ENCODE measurements around the gene MYH14.
"Not testable (repeated sequence)": the region's sequence is repeated elsewhere in the genome, so short reads cannot be mapped to it uniquely, and the experiment has no call there.

The MYH14 gene

GRCh38 chr19:50196322-50196932, 7.0 kb upstream of the MYH14 start:
- DNase-seq = no peak

DNA sequence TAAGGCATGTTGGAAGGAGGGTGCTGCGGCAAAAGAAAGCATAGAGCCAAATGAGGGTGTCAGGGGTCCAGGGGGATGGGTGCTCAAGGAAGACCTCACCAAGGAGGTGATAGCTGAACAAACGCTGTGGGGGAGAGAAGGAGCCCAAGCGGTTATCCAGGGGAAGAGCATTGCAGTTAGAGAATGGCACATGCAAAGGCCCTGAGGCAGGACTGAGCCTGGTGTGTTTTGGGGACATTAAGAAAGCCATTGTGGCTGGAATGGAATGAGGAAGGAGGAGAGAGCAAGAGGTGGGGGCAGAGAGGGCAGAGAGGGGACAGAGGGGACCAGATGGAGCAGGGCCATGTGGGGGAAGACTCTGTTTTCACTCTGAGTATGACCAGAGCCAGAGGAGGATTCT, 6.1 kb upstream of the MYH14 start:
- DNase-seq = no peak

- no peak for DNase-seq
These were observed 4.8 kb upstream of the MYH14 start for GRCh38 chr19:50198431-50199258.

DNA sequence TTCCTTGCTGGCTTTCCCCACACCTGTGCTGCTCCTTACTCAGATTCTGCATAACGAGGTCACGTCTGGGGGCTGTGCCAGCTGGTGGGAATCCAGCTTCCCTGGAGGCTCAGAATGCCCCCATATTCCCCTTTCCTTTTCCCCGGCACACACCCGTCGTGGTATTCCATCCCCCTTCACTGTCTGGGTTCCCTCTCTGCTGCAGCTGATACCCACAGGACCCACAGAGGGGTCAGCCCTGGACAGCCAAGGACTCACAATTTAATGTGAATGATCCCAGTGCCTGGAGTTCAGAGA, 4.2 kb upstream of the MYH14 start:
- DNase-seq = no peak

GRCh38 chr19:50202386-50202785, 1.0 kb upstream of the MYH14 start:
- no peak for DNase-seq

GRCh38 chr19:50202962-50203280, 501 bp upstream of the MYH14 start:
- DNase-seq = no peak

DNA sequence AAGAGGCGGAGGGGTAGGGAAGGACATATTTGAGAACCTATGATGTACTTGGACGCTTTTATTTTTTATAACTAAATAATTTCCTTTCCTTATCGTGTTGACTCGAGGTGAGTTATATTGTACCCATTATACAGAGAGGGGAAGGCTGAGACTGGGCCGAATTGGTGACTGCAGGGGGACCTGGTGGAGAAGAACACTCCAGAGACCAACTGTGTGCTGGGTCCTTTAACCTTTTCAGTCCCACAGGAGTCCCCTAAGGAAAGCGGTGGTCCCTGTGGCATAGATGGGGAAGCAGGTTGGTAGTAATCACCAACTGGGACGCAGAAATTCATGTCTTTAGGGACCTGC, 633 bp downstream of the MYH14 start:
- DNase-seq = no peak

DNA sequence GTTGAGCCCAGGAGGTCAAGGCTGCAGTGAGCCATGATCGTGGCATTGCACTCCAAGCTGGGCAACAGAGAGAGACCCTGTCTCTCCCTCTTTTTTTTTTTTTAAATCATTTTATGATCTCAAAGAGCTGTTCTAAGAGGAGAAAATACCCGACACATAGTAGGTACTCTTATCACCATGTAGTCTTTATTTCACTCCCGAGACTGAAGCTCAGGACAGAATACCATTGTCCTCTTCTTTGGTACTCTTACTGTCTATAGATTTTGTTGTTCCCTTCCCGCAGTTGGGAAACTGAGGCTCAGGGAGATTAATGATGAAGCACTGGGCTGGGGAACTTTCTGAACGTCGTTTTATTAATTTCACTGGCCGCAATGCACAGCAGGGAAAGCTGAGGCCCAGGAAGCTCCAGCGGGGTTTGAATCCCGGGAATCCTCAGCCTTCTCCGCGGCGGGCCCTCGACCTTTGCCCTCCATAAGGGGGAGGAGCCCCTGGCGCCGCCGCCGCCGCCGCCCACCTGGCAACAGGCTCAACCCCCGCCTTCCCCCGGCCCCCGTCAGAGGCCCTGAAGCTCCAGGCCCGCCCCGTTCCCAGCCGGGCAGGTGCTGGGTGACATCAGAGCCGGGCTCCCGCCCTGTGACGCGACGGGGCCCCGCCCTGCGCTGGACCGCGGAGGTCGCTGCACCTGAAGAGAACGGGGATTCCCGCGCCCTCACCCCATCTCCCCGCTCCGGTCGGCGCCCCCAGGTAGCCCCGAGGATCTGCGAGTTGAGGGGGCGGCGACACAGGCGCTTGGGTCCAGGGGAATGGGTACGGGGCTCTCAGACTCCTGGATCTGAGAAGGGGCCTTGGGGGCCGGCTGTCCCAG, 1.6 kb downstream of the MYH14 start:
- no peak for DNase-seq

DNA sequence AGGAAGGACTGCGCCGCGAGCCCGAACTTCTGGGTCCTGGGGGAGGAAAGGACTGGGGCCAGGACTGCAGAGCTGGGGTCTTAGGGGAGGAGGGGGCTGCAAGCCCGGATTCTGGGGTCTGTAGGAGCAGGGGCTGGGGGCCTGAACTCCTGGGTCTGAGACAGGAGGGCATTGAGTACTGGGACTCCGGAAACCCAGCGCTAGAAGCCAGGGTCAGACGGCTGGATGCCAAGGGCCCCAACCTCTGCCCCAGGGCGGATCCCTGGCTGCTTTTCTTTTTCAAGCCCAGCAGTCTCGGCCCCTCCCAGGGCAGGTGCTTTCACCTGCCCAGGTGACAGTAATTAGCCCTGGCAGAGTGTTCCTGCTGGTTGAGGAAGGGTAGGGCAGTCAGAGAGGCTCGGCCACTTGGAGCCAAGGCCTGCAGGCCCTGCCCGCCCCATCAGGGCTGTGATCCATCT, 2.3 kb downstream of the MYH14 start:
- DNase-seq = no peak

- no peak for DNase-seq
These were observed 2.8 kb downstream of the MYH14 start for GRCh38 chr19:50206191-50206590.

GRCh38 chr19:50207730-50208129, 4.3 kb downstream of the MYH14 start:
- no peak for DNase-seq

GRCh38 chr19:50209131-50209530, 5.7 kb downstream of the MYH14 start:
- no peak for DNase-seq

DNA sequence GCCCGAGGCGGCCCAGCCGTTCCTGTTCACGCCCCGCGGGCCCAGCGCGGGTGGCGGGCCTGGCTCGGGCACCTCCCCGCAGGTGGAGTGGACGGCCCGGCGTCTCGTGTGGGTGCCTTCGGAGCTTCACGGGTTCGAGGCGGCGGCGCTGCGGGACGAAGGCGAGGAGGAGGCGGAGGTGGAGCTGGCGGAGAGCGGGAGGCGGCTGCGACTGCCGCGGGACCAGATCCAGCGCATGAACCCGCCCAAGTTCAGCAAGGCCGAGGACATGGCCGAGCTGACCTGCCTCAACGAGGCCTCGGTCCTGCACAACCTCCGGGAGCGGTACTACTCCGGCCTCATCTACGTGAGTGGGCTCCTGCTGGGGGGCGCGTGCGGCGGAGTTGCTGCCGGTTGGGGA, 7.0 kb downstream of the MYH14 start:
- DNase-seq = no peak

DNA sequence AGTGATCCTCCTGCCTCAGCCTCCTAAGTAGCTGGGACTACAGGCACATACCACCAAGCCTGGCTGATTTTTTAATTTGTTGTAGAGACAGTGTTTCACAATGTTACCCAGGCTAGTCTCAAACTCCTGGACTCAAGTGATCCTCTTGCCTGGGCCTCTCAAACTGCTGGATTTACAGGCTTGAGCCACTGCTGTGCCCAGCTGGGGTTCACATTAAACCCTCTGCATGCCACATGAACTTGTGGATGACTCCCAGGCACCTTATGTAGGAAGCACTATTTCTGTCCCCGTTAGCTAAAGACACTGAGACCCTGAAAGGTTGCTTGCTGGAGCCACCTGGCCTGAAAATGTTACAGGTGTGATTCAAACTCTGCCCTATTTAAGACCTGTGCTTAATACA, 10.5 kb downstream of the MYH14 start:
- DNase-seq = no peak

- no peak for DNase-seq
These were observed 11.5 kb downstream of the MYH14 start for GRCh38 chr19:50214699-50215543.

DNA sequence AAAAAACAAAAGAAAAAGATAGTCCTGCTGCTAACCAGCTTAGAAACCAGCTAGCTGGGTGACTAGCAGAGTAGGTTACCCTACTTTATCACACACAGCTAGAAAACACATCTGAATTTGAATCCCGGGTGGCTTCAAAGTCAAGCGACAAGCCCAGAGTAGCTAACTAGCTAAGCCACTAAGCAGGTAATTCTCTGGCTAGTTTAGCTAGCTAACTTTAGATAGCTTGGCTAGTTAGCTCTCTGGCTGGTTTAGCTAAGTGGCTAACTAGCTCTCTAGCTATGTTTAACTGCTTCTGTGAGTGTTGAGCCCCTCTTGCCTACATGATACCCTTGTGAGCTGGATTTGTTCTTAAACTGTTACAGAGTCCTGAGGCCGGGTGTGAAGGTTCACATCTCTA, 12.4 kb downstream of the MYH14 start:
- DNase-seq = no peak

DNA sequence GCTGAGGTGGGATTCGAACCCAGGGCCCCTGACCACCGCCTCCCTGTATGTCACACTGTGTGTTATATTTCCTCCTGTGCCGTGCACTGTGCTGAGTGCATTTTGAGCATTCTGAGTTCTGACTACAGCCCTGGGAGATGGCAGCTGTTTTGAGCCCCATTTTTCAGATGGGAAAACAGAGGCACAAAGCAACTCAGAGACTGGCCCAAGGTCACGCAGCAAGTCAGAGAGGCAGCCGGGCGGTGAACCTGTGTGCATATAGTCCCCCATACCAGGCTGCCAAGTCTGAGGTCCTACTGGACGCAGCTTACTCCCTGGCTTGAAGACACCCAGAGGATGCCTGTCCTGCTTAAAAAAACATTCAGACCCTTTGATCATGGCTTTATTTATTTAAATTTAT, 17.7 kb downstream of the MYH14 start:
- DNase-seq = no peak

DNA sequence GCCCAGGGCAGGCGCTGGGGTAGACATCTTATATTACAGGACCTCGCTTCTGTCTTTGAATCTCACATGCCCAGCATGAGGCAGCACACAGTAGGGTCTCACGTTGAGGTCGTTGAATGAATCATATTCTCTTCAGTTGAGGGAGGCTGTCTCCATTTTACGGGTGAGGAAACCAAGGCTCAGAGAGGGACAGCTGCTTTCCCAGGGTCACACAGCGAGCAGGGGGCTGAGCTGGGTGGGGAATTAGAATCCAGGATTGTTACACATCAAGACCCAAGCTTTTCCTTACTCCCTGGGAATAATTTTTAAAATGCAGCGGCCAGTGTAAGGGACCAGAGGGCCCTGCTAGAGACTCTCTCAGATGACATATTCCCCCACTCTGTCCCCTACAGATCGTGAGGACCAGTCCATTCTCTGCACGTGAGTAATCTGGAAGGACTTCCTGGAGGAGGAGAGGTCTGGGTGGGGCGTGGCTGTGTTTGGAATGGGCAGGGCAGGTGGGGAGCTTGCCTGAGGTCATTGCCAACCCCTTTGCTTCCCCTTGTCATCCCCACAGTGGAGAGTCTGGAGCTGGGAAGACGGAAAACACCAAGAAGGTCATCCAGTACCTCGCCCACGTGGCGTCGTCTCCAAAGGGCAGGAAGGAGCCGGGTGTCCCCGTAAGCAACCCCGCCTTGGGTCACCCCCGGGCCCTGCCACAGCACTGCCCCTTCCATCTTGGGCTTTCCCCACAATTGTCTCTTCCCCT, 19.4 kb downstream of the MYH14 start:
- no peak for DNase-seq

DNA sequence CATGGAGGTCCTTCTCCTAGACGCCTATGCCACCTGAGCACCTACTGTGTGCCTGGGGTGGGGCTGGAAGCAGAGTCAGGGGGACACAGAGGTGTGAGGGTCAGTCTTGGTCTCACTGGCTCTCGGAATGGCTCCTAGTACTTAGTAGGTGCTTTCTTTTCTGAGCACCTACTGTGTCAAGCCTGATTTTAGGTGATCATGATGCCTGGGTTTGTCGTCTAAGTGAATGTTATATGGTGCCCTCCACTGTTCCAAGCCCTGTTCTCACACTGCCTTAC, 20.0 kb downstream of the MYH14 start:
- no peak for DNase-seq

DNA sequence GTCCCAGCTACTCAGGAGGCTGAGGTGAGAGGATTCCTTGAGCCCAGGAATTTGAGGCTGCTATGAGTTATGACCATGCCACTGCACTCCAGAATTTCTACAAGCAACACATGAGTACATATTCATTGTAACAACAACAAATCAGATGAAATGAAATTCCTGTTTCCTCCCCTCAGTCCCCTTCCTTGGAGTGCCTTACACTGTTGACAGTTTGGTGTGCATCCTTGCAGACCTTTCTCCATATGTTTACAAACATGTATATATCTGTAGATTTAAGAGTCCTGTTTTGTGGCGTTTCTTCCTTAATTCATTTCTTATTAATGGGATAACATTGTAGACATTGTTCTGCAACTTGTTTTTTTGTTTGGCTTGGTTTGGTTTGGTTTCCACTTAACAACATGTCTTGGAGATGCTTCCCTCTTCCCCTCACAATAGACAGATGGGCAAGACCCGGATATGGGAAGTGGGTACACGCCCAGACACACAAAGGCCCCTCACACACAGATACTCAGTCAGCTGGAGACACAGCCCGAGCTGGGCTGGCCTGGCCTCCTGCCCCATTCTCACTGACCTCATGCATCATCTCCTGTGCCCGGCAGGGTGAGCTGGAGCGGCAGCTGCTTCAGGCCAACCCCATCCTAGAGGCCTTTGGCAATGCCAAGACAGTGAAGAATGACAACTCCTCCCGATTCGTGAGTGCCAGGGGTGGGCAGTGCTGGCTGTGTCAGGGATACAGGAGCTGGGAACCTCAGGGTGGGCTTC, 21.7 kb downstream of the MYH14 start:
- no peak for DNase-seq

DNA sequence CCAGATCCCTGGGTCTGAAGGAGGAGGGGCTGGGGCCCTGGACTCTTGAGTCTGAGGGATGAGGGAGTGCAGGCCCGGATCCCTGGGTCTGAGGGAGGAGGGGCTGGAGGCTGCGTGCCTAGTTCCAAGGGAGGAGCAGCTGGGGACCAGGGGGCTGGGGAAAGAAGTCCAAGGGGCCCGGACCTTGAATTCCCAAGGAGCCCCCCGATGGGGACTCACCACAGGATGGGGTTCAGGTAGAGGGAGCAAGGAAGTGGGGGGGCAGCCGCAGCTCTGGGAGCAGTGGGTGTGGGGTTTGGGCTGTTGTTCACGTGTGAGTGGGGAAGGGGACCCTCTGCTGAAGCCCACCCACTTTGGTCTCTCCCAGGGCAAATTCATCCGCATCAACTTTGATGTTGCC, 23.1 kb downstream of the MYH14 start:
- DNase-seq = no peak

GRCh38 chr19:50228153-50228552, 24.7 kb downstream of the MYH14 start:
- DNase-seq = not testable (repeated sequence)

Measured in 8988T (cell line).